ENCODE data around the gene CFAP251.
A peak's percentile ranks its signal among the peaks of the same experiment; 100 is the strongest.
"Not testable (repeated sequence)": the region's sequence is repeated elsewhere in the genome, so short reads cannot be mapped to it uniquely, and the experiment has no call there.

CFAP251 gene

DNA sequence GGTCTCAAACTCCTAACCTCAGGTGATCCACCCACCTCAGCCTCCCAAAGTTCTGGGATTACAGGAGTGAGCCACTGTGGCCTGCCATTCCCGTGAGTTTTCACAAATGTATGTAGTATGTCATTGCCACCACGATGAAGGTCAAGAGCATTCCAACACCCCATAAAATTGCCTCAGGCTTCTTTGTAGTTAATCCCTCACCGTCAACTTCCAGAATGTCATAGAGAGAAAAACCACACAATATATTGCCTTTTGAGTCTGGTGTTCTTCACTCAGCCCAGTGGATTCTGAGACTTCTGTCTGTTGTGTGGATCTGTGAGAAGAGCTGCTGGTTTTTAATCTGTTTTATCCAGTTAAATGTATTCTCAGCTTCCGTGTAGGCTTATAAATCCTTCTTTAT is 12.6 kb upstream of the CFAP251 start:
- DNase-seq (ENCODE audit: insufficient read length, low spot score): no peak
- FAIRE-seq: no peak
- TF ChIP-seq POLR2AphosphoS5 (IDR thresholded peaks at IDR 0.05; ENCODE audit: low read depth, low read length) (no peak), PAX5 (IDR thresholded peaks at IDR 0.05; ENCODE audit: insufficient read depth, low read length, severe bottlenecking) (no peak), SPI1 (IDR thresholded peaks at IDR 0.05; ENCODE audit: low read depth, low read length) (no peak), POLR2A (IDR thresholded peaks at IDR 0.05; ENCODE audit: low read depth, low read length) (no peak), TAF1 (IDR thresholded peaks at IDR 0.05; ENCODE audit: low read depth, low read length) (no peak), POU2F2 (IDR thresholded peaks at IDR 0.05; ENCODE audit: low read depth, low read length) (no peak)

DNA sequence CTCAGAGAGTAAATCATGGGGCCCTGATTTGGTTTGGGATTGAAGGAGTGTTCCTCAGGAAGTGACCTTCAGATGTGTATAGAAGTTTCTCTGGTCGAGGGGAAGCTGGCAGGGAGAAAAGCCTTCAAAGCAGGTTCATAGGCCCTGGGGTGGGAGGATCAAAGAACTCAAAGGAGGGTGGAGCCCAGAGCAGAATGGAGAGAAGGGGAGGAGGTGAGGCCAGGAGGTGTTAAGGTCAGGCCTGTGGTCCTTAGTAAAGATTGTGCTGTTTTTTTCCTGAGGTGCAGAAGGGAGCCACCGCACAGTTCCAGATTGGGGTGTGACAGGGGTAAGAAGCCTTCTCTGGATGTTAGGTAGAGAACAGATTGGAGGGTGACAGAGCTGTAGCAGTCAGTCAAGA is 9.7 kb upstream of the CFAP251 start:
- DNase-seq (ENCODE audit: insufficient read length, low spot score): no peak
- no peak for FAIRE-seq
- no peak for TF ChIP-seq PAX5 (IDR thresholded peaks at IDR 0.05; ENCODE audit: insufficient read depth, low read length, severe bottlenecking)
- no peak for TF ChIP-seq POU2F2 (IDR thresholded peaks at IDR 0.05; ENCODE audit: low read depth, low read length)
- no peak for TF ChIP-seq POLR2A (IDR thresholded peaks at IDR 0.05; ENCODE audit: low read depth, low read length)
- TF ChIP-seq POLR2AphosphoS5 (IDR thresholded peaks at IDR 0.05; ENCODE audit: low read depth, low read length): no peak

DNA sequence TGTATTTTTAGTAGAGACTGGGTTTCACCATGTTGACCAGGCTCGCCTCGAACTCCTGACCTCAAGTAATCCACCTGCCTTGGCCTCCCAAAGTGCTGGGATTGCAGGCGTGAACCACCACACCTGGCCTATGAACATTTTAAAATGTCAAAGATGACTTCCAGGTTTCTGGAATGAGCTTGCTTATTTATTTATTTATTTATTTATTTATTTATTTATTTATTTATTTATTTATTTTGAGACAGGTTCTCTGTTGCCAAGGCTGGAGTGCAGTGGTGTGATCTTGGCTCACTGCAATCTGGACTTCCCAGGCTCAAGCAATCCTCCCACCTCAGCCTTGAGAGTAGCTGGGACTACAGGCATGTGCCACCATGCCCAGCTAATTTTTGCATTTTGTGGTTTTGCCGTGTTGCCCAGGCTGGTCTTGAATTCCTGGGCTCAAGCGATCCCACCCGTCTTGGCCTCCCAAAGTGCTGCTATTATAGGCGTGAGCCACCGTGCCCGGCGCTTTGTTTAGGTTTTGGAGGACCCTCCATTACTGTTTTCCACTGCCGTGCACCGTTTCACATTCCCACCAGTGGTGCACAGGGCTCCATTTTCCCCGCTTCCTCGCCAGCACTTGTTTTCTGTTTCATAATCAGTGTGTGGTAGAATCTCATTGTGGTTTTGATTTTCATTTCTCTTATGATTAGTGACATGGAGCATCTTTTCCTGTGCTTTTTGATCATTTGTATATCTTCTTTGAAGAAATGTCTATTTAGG is 6.4 kb upstream of the CFAP251 start:
- FAIRE-seq (no peak), DNase-seq (ENCODE audit: insufficient read length, low spot score) (no peak)

DNA sequence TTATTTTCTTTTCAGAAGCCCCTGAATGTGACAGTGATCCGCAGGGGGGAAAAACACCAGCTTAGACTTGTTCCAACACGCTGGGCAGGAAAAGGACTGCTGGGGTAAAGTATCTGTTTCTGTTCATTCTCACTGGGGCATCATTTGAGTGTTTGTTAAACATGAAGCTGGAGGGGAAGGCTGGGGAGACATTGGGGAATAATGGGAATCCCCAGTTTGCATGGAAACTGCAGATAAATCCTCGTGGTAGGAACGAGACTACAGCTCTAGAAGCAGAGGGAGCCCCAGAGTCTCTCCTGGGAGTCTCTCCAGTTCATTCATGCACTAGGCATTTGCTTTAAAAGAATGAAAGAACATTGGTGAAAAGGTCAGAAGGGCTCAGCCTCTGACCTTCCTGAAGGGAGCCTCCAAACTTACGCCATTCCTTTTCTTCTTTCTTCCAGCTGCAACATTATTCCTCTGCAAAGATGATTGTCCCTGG is 2.5 kb upstream of the CFAP251 start:
- no peak for FAIRE-seq
- TF ChIP-seq SPI1 (IDR thresholded peaks at IDR 0.05; ENCODE audit: low read depth, low read length) (no peak), POU2F2 (IDR thresholded peaks at IDR 0.05; ENCODE audit: low read depth, low read length) (no peak), PAX5 (IDR thresholded peaks at IDR 0.05; ENCODE audit: insufficient read depth, low read length, severe bottlenecking) (no peak), POLR2A (IDR thresholded peaks at IDR 0.05; ENCODE audit: low read depth, low read length) (no peak)

More for the DNA sequence above, 6.4 kb upstream of the CFAP251 start:
- no peak for TF ChIP-seq POU2F2 (IDR thresholded peaks at IDR 0.05; ENCODE audit: low read depth, low read length)
- no peak for TF ChIP-seq PAX5 (IDR thresholded peaks at IDR 0.05; ENCODE audit: insufficient read depth, low read length, severe bottlenecking)
- no peak for TF ChIP-seq SPI1 (IDR thresholded peaks at IDR 0.05; ENCODE audit: low read depth, low read length)
- TF ChIP-seq POLR2AphosphoS5 (IDR thresholded peaks at IDR 0.05; ENCODE audit: low read depth, low read length): no peak
- no peak for TF ChIP-seq TAF1 (IDR thresholded peaks at IDR 0.05; ENCODE audit: low read depth, low read length)
- TF ChIP-seq POLR2A (IDR thresholded peaks at IDR 0.05; ENCODE audit: low read depth, low read length): no peak

DNA sequence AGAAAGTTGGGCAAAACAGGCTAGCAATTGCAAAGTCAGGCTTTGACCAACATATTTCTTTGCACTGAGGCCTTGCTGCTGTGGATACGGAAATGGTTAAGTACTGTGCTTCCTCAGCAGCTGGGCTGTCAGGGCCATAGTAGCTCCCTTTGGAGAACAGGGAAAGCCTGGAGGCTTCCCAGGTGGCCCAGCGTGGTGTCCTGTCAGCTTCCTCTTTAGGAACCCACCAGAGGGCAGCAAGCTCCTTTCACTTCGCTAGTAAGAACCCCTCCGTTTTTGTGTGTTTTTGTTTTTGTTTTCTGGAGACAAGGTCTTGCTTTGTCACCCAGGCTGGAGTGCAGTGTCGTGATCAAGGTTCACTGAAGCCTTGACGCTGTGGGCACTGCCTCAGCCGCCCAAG is 1.7 kb upstream of the CFAP251 start:
- FAIRE-seq: no peak
- no peak for TF ChIP-seq POLR2A (IDR thresholded peaks at IDR 0.05; ENCODE audit: low read depth, low read length)
- TF ChIP-seq PAX5 (IDR thresholded peaks at IDR 0.05; ENCODE audit: insufficient read depth, low read length, severe bottlenecking): no peak

More for the DNA sequence above, 2.5 kb upstream of the CFAP251 start:
- no peak for DNase-seq (ENCODE audit: insufficient read length, low spot score)

DNA sequence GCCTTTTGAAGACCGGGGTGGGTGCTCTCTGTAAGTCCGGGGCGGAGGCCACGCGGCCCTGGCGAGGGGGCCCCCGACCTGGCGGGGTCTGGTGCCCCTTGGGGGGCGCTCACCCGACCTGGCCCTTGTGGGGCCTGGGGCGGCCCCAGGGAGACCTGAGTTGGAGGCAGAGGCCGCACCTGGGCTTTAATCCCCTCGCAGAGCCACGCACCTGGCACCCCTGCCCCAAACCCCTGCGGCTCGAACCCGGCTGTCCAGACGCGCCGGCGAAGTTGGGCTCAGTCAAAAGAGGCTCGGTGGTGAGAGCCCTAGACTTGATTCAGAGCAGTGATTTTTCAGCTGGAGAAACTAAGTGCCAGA is 267 bp downstream of the CFAP251 start:
- DNase-seq (ENCODE audit: insufficient read length, low spot score): peak; percentile 19
- TF ChIP-seq POLR2AphosphoS5 (IDR thresholded peaks at IDR 0.05; ENCODE audit: low read depth, low read length) (no peak), POU2F2 (IDR thresholded peaks at IDR 0.05; ENCODE audit: low read depth, low read length) (no peak), POLR2A (IDR thresholded peaks at IDR 0.05; ENCODE audit: low read depth, low read length) (no peak), SPI1 (IDR thresholded peaks at IDR 0.05; ENCODE audit: low read depth, low read length) (no peak), TAF1 (IDR thresholded peaks at IDR 0.05; ENCODE audit: low read depth, low read length) (no peak), PAX5 (IDR thresholded peaks at IDR 0.05; ENCODE audit: insufficient read depth, low read length, severe bottlenecking) (no peak)
- FAIRE-seq: no peak

More for the DNA sequence above, 1.7 kb upstream of the CFAP251 start:
- DNase-seq (ENCODE audit: insufficient read length, low spot score): no peak

DNA sequence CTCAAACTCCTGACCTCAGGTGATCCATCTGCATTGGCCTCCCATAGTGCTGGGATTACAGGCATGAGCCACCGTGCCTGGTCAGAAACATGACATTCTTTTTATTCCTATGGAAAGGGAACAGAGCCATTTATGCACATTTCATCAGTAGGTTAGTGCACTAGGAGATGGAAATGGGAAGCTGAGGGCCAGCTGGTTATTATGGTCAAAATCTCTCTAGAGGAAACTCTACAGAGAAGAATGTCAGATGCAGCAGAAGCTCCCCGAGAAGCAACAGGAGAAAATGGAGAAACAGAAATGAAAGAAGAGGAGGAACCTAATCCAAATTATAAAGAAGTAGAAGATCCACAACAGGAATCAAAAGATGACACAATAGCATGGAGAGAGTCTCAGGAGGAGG is 2.7 kb downstream of the CFAP251 start:
- DNase-seq (ENCODE audit: insufficient read length, low spot score): no peak
- FAIRE-seq: no peak
- TF ChIP-seq POLR2AphosphoS5 (IDR thresholded peaks at IDR 0.05; ENCODE audit: low read depth, low read length): no peak
- no peak for TF ChIP-seq POLR2A (IDR thresholded peaks at IDR 0.05; ENCODE audit: low read depth, low read length)
- TF ChIP-seq SPI1 (IDR thresholded peaks at IDR 0.05; ENCODE audit: low read depth, low read length): no peak
- TF ChIP-seq PAX5 (IDR thresholded peaks at IDR 0.05; ENCODE audit: insufficient read depth, low read length, severe bottlenecking): no peak
- TF ChIP-seq POU2F2 (IDR thresholded peaks at IDR 0.05; ENCODE audit: low read depth, low read length): no peak
- TF ChIP-seq TAF1 (IDR thresholded peaks at IDR 0.05; ENCODE audit: low read depth, low read length): no peak

DNA sequence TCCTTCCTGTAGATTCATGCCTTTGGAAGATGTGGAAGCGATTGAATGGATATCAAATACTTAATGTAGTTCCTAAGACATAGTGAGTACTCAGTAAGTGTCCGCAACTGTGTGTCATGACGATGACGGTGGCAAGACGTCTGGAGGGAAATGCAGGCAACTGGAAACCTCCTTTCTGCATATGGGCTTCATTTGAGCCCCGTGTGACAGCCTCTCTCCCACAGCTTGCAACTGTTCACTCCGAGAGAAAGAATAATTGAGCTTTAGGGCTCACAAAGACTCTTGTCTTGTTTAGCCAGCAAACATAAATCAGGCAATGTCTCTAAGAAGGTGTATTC is 6.9 kb downstream of the CFAP251 start:
- TF ChIP-seq POLR2A (IDR thresholded peaks at IDR 0.05; ENCODE audit: low read depth, low read length) (no peak), SPI1 (IDR thresholded peaks at IDR 0.05; ENCODE audit: low read depth, low read length) (no peak), POLR2AphosphoS5 (IDR thresholded peaks at IDR 0.05; ENCODE audit: low read depth, low read length) (no peak), POU2F2 (IDR thresholded peaks at IDR 0.05; ENCODE audit: low read depth, low read length) (no peak), PAX5 (IDR thresholded peaks at IDR 0.05; ENCODE audit: insufficient read depth, low read length, severe bottlenecking) (no peak), TAF1 (IDR thresholded peaks at IDR 0.05; ENCODE audit: low read depth, low read length) (no peak)
- DNase-seq (ENCODE audit: insufficient read length, low spot score): no peak
- no peak for FAIRE-seq

DNA sequence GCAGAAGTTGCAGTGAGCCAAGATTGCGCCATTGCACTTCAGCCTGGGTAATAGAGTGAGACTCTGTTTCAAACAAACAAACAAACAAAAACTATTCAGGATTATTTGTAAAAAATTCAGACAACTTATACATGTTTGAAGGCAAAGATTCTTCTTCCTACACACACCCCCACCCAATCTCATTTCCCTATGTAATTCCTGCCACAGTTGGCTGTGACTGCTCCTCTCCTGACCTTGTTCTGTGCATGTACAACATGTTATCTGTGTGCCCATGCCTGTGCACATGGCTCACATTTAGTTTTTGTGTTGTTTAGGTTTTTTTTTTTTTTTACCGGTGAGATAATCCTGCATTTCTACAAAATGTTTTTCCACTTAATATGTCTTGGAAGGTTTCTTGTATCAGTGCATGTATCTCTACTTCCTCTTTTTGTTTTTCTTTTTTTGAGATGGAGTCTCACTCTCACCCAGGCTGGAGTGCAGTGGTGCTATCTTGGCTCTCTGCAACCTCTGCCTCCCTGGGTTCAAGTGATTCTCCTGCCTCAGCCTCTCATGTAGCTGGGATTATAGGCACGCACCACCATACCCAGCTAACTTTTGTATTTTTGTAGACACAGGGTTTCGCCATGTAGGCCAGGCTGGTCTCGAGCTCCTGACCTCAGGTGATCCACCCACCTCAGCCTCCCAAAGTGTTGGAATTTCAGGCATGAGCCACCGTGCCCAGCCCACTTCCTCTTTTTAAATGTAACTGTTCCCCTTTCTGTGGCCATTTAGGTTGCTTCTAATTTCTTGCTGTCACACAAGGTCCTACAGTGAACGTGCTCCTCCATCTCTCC is 8.7 kb downstream of the CFAP251 start:
- no peak for TF ChIP-seq POLR2AphosphoS5 (IDR thresholded peaks at IDR 0.05; ENCODE audit: low read depth, low read length)
- peak; percentile 98 for TF ChIP-seq SPI1 (IDR thresholded peaks at IDR 0.05; ENCODE audit: low read depth, low read length)
- DNase-seq (ENCODE audit: insufficient read length, low spot score) (no peak), FAIRE-seq (peak; percentile 62)

DNA sequence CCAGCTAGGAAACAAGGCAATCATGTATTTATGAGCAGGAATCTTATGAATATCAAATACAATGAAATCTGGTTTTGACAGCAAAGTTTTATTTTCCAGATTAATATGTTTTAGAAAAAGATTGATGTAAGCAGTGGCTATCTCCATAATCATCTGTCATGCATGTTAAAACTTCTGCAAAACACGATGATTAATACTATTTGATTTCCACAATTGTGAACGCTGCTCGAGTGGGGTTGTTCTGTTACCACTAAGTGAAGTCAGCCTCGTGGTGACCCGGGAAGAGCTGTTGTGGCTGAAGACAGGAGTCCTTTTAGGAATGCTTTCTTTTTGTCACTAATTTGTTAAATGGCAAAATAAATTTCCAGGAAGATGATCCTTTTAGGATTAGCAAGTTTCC is 9.4 kb downstream of the CFAP251 start:
- TF ChIP-seq TAF1 (IDR thresholded peaks at IDR 0.05; ENCODE audit: low read depth, low read length) (no peak), PAX5 (IDR thresholded peaks at IDR 0.05; ENCODE audit: insufficient read depth, low read length, severe bottlenecking) (no peak), SPI1 (IDR thresholded peaks at IDR 0.05; ENCODE audit: low read depth, low read length) (no peak), POLR2A (IDR thresholded peaks at IDR 0.05; ENCODE audit: low read depth, low read length) (no peak), POU2F2 (IDR thresholded peaks at IDR 0.05; ENCODE audit: low read depth, low read length) (no peak), POLR2AphosphoS5 (IDR thresholded peaks at IDR 0.05; ENCODE audit: low read depth, low read length) (no peak)
- FAIRE-seq (no peak), DNase-seq (ENCODE audit: insufficient read length, low spot score) (no peak)

DNA sequence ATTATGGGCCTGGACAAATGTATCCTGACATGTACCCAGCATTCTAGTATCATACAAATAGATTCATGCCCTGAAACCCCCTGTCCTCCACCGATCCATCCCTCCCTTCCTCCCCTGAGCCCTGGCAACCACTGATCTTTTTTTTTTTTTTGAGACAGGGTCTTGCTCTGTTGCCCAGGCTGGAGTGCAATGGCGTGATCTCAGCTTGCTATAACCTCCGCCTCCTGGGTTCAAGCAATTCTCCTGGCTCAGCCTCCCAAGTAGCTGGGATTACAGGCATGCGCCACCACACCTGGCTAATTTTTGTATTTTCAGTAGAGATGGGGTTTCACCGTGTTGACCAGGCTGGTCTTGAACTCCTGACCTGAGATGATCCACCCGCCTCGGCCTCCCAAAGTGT is 11.2 kb downstream of the CFAP251 start:
- not testable (repeated sequence) for FAIRE-seq; DNase-seq (ENCODE audit: insufficient read length, low spot score)
